HEK293 (cell line): ENCODE measurements around the gene C1QC.
A peak's percentile ranks its signal among the peaks of the same experiment; 100 is the strongest.

Source experiments
- CTCF ChIA-PET: fragments of 350-600 bp; formaldehyde crosslinking; extraction: SDS; loops from one replicate; lab custom pipeline; 2021; ENCODE audit warnings: antibody characterized with exemption; lab: Yijun Ruan, JAX
- POLR2A ChIA-PET: fragments of 300-600 bp; formaldehyde crosslinking; extraction: SDS; loops from one replicate; lab custom pipeline; 2020; ENCODE audit warnings: antibody characterized with exemption, inconsistent platforms; lab: Yijun Ruan, JAX
- H3K27ac ChIP-seq: fragments of 200-500 bp; sonication (Bioruptor generic); 2 replicates; pipeline ENCODE4 v1.5.1; 2014; ENCODE audit warnings: low read depth, low read length, control low read depth, inconsistent platforms; ENCODE audit errors: extremely low read depth
- H3K36me3 ChIP-seq, 2 experiments: fragments of 200-500 bp in 1 of 2; sonication (Bioruptor generic) in 1 of 2; 1 replicate in 1 of 2; 2 replicates in 1 of 2; pipeline ENCODE4 v1.5.1; 2014 to 2017; ENCODE audit warnings: inconsistent platforms in 2 of 2, low read length in 2 of 2; ENCODE audit not compliant: control insufficient read depth in 2 of 2, insufficient read depth in 1 of 2
- H3K4me1 ChIP-seq: fragments of 200-500 bp; sonication (Bioruptor generic); 2 replicates; pipeline ENCODE4 v1.5.1; 2014; ENCODE audit warnings: mild to moderate bottlenecking, low read length, inconsistent platforms; ENCODE audit not compliant: control insufficient read depth, insufficient read depth
- H3K4me3 ChIP-seq: 2 replicates; pipeline ENCODE4 v1.5.1; 2011; ENCODE audit warnings: low read depth, mild to moderate bottlenecking, control low read depth, low read length, moderate library complexity
- H3K9me3 ChIP-seq: fragments of 200-500 bp; sonication (Bioruptor generic); 2 replicates; pipeline ENCODE4 v1.5.1; 2014; ENCODE audit warnings: low read depth, low read length, inconsistent platforms; ENCODE audit not compliant: control insufficient read depth, insufficient read depth
- AEBP2 ChIP-seq: fragments of 450-650 bp; formaldehyde crosslinking; IDR thresholded peaks from 2 replicates; pipeline ENCODE4 v1.5.1; 2016; ENCODE audit warnings: missing biosample characterization, missing genetic modification characterization, borderline replicate concordance
- CTCF ChIP-seq: fragments of 450-650 bp; formaldehyde crosslinking; IDR thresholded peaks from 2 replicates; pipeline ENCODE4 v1.5.1; 2016; ENCODE audit warnings: missing biosample characterization, missing genetic modification characterization
- GLIS2 ChIP-seq: fragments of 450-650 bp; formaldehyde crosslinking; IDR thresholded peaks from 2 replicates; pipeline ENCODE4 v1.5.1; 2016; ENCODE audit warnings: missing biosample characterization, missing genetic modification characterization
- KLF16 ChIP-seq: fragments of 450-650 bp; formaldehyde crosslinking; IDR thresholded peaks from 2 replicates; pipeline ENCODE4 v1.5.1; 2017; ENCODE audit warnings: missing biosample characterization, missing genetic modification characterization
- KLF7 ChIP-seq: fragments of 450-650 bp; formaldehyde crosslinking; IDR thresholded peaks from 2 replicates; pipeline ENCODE4 v1.5.1; 2016; ENCODE audit warnings: missing biosample characterization, missing genetic modification characterization, borderline replicate concordance
- MYNN ChIP-seq: fragments of 450-650 bp; formaldehyde crosslinking; IDR thresholded peaks from 2 replicates; pipeline ENCODE4 v1.5.1; 2016; ENCODE audit warnings: missing biosample characterization, missing genetic modification characterization, borderline replicate concordance
- OVOL3 ChIP-seq: fragments of 450-650 bp; formaldehyde crosslinking; IDR thresholded peaks from 2 replicates; pipeline ENCODE4 v1.5.1; 2016; ENCODE audit warnings: missing biosample characterization, missing genetic modification characterization
- TCF7L2 ChIP-seq: IDR thresholded peaks from 2 replicates; pipeline ENCODE4 v1.6.1; 2011; ENCODE audit warnings: low read depth, mild to moderate bottlenecking, inconsistent platforms, low read length, moderate library complexity, borderline replicate concordance
- ZBTB1 ChIP-seq: fragments of 450-650 bp; formaldehyde crosslinking; IDR thresholded peaks from 2 replicates; pipeline ENCODE4 v1.5.1; 2016; ENCODE audit warnings: missing biosample characterization, missing genetic modification characterization
- ZBTB17 ChIP-seq: fragments of 450-650 bp; formaldehyde crosslinking; IDR thresholded peaks from 2 replicates; pipeline ENCODE4 v1.5.1; 2016; ENCODE audit warnings: missing biosample characterization, missing genetic modification characterization
- ZBTB48 ChIP-seq: fragments of 450-650 bp; formaldehyde crosslinking; IDR thresholded peaks from 2 replicates; pipeline ENCODE4 v1.5.1; 2016; ENCODE audit warnings: missing biosample characterization, missing genetic modification characterization
- ZBTB6 ChIP-seq: fragments of 450-650 bp; formaldehyde crosslinking; IDR thresholded peaks from 2 replicates; pipeline ENCODE4 v1.5.1; 2017; ENCODE audit warnings: missing biosample characterization, missing genetic modification characterization
- ZFHX2 ChIP-seq: fragments of 450-650 bp; formaldehyde crosslinking; conservative IDR thresholded peaks from 2 replicates; pipeline ENCODE4 v1.5.1; 2016; ENCODE audit warnings: missing biosample characterization, missing genetic modification characterization
- ZNF133 ChIP-seq: fragments of 450-650 bp; formaldehyde crosslinking; IDR thresholded peaks from 2 replicates; pipeline ENCODE4 v1.5.1; 2016; ENCODE audit warnings: missing biosample characterization, missing genetic modification characterization
- ZNF221 ChIP-seq: fragments of 450-650 bp; formaldehyde crosslinking; IDR thresholded peaks from 2 replicates; pipeline ENCODE4 v1.5.1; 2017; ENCODE audit warnings: missing biosample characterization, missing genetic modification characterization, borderline replicate concordance
- ZNF223 ChIP-seq: fragments of 450-650 bp; formaldehyde crosslinking; IDR thresholded peaks from 2 replicates; pipeline ENCODE4 v1.5.1; 2016; ENCODE audit warnings: missing biosample characterization, missing genetic modification characterization
- ZNF292 ChIP-seq: fragments of 450-650 bp; formaldehyde crosslinking; IDR thresholded peaks from 2 replicates; pipeline ENCODE4 v1.5.1; 2016; ENCODE audit warnings: low read depth, missing biosample characterization, missing genetic modification characterization, borderline replicate concordance
- ZNF324 ChIP-seq: fragments of 450-650 bp; formaldehyde crosslinking; IDR thresholded peaks from 2 replicates; pipeline ENCODE4 v1.5.1; 2016; ENCODE audit warnings: missing biosample characterization, missing genetic modification characterization
- ZNF48 ChIP-seq: fragments of 450-650 bp; formaldehyde crosslinking; IDR thresholded peaks from 2 replicates; pipeline ENCODE4 v1.5.1; 2016; ENCODE audit warnings: missing biosample characterization, missing genetic modification characterization
- ZNF514 ChIP-seq: fragments of 450-650 bp; formaldehyde crosslinking; IDR thresholded peaks from 2 replicates; pipeline ENCODE4 v1.5.1; 2016; ENCODE audit warnings: missing biosample characterization, missing genetic modification characterization
- ZNF549 ChIP-seq: fragments of 450-650 bp; IDR thresholded peaks from 2 replicates; pipeline ENCODE4 v1.5.1; 2018; ENCODE audit warnings: missing biosample characterization, missing genetic modification characterization, mild to moderate bottlenecking, inconsistent platforms, moderate library complexity
- ZNF561 ChIP-seq: fragments of 450-650 bp; IDR thresholded peaks from 2 replicates; pipeline ENCODE4 v1.5.1; 2018; ENCODE audit warnings: missing biosample characterization, missing genetic modification characterization, borderline replicate concordance
- ZNF596 ChIP-seq: fragments of 450-650 bp; IDR thresholded peaks from 2 replicates; pipeline ENCODE4 v1.5.0; 2018; ENCODE audit warnings: missing biosample characterization, mild to moderate bottlenecking, missing genetic modification characterization, moderate library complexity
- ZNF654 ChIP-seq: fragments of 450-650 bp; formaldehyde crosslinking; IDR thresholded peaks from 2 replicates; pipeline ENCODE4 v1.5.1; 2016; ENCODE audit warnings: low read depth, missing biosample characterization, missing genetic modification characterization
- ZNF701 ChIP-seq: fragments of 450-650 bp; formaldehyde crosslinking; IDR thresholded peaks from 2 replicates; pipeline ENCODE4 v1.5.1; 2016; ENCODE audit warnings: missing biosample characterization, missing genetic modification characterization
- ZNF747 ChIP-seq: fragments of 450-650 bp; formaldehyde crosslinking; IDR thresholded peaks from 2 replicates; pipeline ENCODE4 v1.5.1; 2016; ENCODE audit warnings: missing biosample characterization, missing genetic modification characterization
- ZNF830 ChIP-seq: fragments of 450-650 bp; IDR thresholded peaks from 2 replicates; pipeline ENCODE4 v1.5.0; 2018; ENCODE audit warnings: missing biosample characterization, missing genetic modification characterization, low read depth, mild to moderate bottlenecking, moderate library complexity

Gene C1QC

GRCh38 chr1:22641906-22642636 is 1.4 kb upstream of the C1QC start (continued):
- no peak for TF ChIP-seq ZNF324 (tag by site-specific recombination)
- peak; percentile 95 for TF ChIP-seq CTCF (tag by site-specific recombination)
- no peak for TF ChIP-seq ZNF596 (tag by site-specific recombination)
- TF ChIP-seq ZNF133 (tag by site-specific recombination), result no peak
- no peak for TF ChIP-seq ZNF48 (tag by site-specific recombination)
- no peak for TF ChIP-seq ZNF221 (tag by site-specific recombination)
- TF ChIP-seq ZNF747 (tag by site-specific recombination), result no peak
- TF ChIP-seq TCF7L2, result no peak
- TF ChIP-seq ZNF654 (tag by site-specific recombination), result peak; percentile 80
- TF ChIP-seq ZNF223 (tag by site-specific recombination), result no peak
- TF ChIP-seq ZBTB1 (tag by site-specific recombination), result no peak
- TF ChIP-seq ZNF561 (tag by site-specific recombination), result no peak
- peak; percentile 67 for TF ChIP-seq ZFHX2 (tag by site-specific recombination)
- peak; percentile 51 for TF ChIP-seq ZBTB17
- no peak for TF ChIP-seq ZNF549 (tag by site-specific recombination)
- peak; percentile 72 for TF ChIP-seq GLIS2
- TF ChIP-seq ZBTB48 (tag by site-specific recombination), result peak; percentile 60; the same call in 1 of the 2 replicates
- no peak for TF ChIP-seq ZNF701 (tag by site-specific recombination)
- peak; percentile 76; the same call in 1 of the 2 replicates for TF ChIP-seq KLF7
- TF ChIP-seq MYNN (tag by site-specific recombination), result no peak

GRCh38 chr1:22643928-22644327 is 495 bp downstream of the C1QC start:
- POLR2A ChIA-PET, result no interaction called here
- Histone ChIP-seq H3K9me3 (no peaks in the 10 kb centered on the region), H3K36me3 (no peaks in the 10 kb centered on the region), H3K27ac (no peak overlapping the region)
- TF ChIP-seq ZBTB17, result no peak
- TF ChIP-seq, all 188 proteins: peak for 0
- Histone ChIP-seq H3K4me3 (no peak overlapping the region), H3K4me1 (no peaks in the 10 kb centered on the region)
- CTCF ChIA-PET, result interaction anchor here (1.1 kb wide), 1 partner anchor 320 kb away, joined by 3 read pairs; no protein-coding TSS in a partner anchor

GRCh38 chr1:22645931-22646330 is 2.5 kb downstream of the C1QC start:
- TF ChIP-seq AEBP2 (tag by site-specific recombination) (no peak), ZNF830 (no peak), ZNF514 (no peak), ZBTB6 (tag by site-specific recombination) (no peak), KLF16 (no peak), OVOL3 (tag by site-specific recombination) (no peak), ZNF292 (tag by site-specific recombination) (no peak)
- Histone ChIP-seq H3K4me3 (no peak overlapping the region), H3K4me1 (no peaks in the 10 kb centered on the region), H3K27ac (no peak overlapping the region), H3K9me3 (no peaks in the 10 kb centered on the region), H3K36me3 (no peaks in the 10 kb centered on the region)
- ChIA-PET CTCF (interaction anchor here (0.8 to 2.7 kb wide), 4 partner anchors 222 to 260 kb away, joined by 4 to 12 read pairs (median 4); no protein-coding TSS in a partner anchor), POLR2A (interaction anchor here (0.6 kb wide), 1 partner anchor 102 kb away, joined by 4 read pairs; no protein-coding TSS in a partner anchor)
